ENCODE results near the gene PCDH9. TPM values are rescaled to one million over a fixed set of nuclear protein-coding genes. Genes with fewer than 3 reads are reported as not detected.

The PCDH9 gene
- total RNA-seq, 1 experiment from 2014 or later = 0.11 TPM

DNA sequence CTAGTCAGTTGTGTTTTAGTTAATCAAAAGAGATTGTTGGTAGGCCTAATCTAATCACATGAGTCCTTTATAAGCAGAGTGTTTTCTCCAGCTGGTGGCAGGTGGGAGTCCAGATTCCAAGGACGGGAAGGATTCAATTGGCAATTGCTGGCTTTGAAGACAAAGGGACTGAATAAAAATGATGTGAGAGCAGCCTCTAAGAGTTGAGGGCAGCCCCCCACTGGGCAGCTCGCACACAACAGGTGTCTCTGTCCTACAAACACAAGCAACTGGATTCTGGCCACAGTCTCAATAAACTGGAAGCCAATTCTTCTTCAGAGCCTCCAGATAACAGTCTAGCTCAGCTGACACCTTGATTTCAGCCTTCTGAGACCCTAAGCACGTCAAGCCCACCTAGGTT, 915.2 kb downstream of the PCDH9 start:
- TF ChIP-seq, protein P1, sequence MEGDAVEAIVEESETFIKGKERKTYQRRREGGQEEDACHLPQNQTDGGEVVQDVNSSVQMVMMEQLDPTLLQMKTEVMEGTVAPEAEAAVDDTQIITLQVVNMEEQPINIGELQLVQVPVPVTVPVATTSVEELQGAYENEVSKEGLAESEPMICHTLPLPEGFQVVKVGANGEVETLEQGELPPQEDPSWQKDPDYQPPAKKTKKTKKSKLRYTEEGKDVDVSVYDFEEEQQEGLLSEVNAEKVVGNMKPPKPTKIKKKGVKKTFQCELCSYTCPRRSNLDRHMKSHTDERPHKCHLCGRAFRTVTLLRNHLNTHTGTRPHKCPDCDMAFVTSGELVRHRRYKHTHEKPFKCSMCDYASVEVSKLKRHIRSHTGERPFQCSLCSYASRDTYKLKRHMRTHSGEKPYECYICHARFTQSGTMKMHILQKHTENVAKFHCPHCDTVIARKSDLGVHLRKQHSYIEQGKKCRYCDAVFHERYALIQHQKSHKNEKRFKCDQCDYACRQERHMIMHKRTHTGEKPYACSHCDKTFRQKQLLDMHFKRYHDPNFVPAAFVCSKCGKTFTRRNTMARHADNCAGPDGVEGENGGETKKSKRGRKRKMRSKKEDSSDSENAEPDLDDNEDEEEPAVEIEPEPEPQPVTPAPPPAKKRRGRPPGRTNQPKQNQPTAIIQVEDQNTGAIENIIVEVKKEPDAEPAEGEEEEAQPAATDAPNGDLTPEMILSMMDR (IDR thresholded peaks at IDR 0.05; ENCODE audit: insufficient read depth in 1 of 2, low read depth in 1 of 2, low read length in 1 of 2, severe bottlenecking in 1 of 2, unreplicated experiment in 1 of 2) = no peak
- Mint-ChIP-seq H3K27me3 (ENCODE audit: insufficient read depth, unreplicated experiment) (no peaks in the 10 kb centered on the region), H3K36me3 (ENCODE audit: insufficient read depth, unreplicated experiment) (no peaks in the 10 kb centered on the region), H3K4me3 (ENCODE audit: unreplicated experiment) (no peak overlapping the region), H3K9me3 (ENCODE audit: unreplicated experiment) (no peaks in the 10 kb centered on the region), H3K4me1 (ENCODE audit: low read depth, unreplicated experiment) (no peaks in the 10 kb centered on the region), H3K27ac (ENCODE audit: unreplicated experiment) (no peak overlapping the region)
- CTCF ChIA-PET = no interaction called here
- no TSS peak for BruUV-seq (replicated peaks)
- no peak overlapping the region for H3K4me3 ChIP-seq (ENCODE audit: low read depth, low read length)
- no peaks in the 10 kb centered on the region; the same call in 1 of the 2 replicates for H3K9me3 ChIP-seq
- POLR2A ChIA-PET = no interaction called here
- H3K36me3 ChIP-seq (ENCODE audit: control insufficient read depth, insufficient read depth, low read length) = no peaks in the 10 kb centered on the region
- intact Hi-C loops (cut with micrococcal nuclease; ENCODE audit: unreplicated experiment) = no loop called here
- no peak for DNase-seq
- H3K4me1 ChIP-seq = no peaks in the 10 kb centered on the region
- H3K27me3 ChIP-seq (replicated peaks; ENCODE audit: control insufficient read depth, insufficient read depth, low read length) = no peaks in the 10 kb centered on the region

DNA sequence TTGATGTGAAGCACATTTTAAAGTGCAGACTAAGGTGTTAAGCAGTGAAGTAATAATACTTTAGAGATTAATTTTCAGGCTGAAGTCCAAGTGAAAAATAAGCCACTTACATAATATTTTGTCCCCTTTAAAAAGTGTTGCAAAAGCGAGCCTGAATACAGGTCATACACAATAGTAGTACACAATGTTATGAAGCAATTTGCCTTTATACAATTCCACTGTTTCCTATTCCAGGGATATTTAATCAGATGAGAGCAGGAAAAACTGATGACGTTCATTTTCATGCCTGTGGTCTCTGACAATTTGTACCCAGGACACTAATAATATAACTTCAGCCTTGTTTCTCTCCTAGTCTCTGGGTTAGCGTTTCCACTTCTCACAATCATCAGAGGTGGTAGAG, 916.7 kb downstream of the PCDH9 start:
- Histone ChIP-seq H3K4me3 (ENCODE audit: low read depth, low read length) (no peak overlapping the region), H3K27me3 (replicated peaks; ENCODE audit: control insufficient read depth, insufficient read depth, low read length) (no peaks in the 10 kb centered on the region), H3K36me3 (ENCODE audit: control insufficient read depth, insufficient read depth, low read length) (no peaks in the 10 kb centered on the region), H3K4me1 (no peaks in the 10 kb centered on the region), H3K9me3 (no peaks in the 10 kb centered on the region)
- no peak for DNase-seq
- Mint-ChIP-seq H3K36me3 (ENCODE audit: insufficient read depth, unreplicated experiment) (no peaks in the 10 kb centered on the region), H3K27ac (ENCODE audit: unreplicated experiment) (no peak overlapping the region), H3K4me3 (ENCODE audit: unreplicated experiment) (no peak overlapping the region), H3K9me3 (ENCODE audit: unreplicated experiment) (no peaks in the 10 kb centered on the region), H3K27me3 (ENCODE audit: insufficient read depth, unreplicated experiment) (no peaks in the 10 kb centered on the region), H3K4me1 (ENCODE audit: low read depth, unreplicated experiment) (no peaks in the 10 kb centered on the region)
- BruUV-seq (replicated peaks) = no TSS peak
- TF ChIP-seq, protein P1 (IDR thresholded peaks at IDR 0.05; ENCODE audit: insufficient read depth in 1 of 2, low read depth in 1 of 2, low read length in 1 of 2, severe bottlenecking in 1 of 2, unreplicated experiment in 1 of 2) = no peak
- POLR2A ChIA-PET = no interaction called here
- CTCF ChIA-PET = no interaction called here
- intact Hi-C loops (cut with micrococcal nuclease; ENCODE audit: unreplicated experiment) = no loop called here

DNA sequence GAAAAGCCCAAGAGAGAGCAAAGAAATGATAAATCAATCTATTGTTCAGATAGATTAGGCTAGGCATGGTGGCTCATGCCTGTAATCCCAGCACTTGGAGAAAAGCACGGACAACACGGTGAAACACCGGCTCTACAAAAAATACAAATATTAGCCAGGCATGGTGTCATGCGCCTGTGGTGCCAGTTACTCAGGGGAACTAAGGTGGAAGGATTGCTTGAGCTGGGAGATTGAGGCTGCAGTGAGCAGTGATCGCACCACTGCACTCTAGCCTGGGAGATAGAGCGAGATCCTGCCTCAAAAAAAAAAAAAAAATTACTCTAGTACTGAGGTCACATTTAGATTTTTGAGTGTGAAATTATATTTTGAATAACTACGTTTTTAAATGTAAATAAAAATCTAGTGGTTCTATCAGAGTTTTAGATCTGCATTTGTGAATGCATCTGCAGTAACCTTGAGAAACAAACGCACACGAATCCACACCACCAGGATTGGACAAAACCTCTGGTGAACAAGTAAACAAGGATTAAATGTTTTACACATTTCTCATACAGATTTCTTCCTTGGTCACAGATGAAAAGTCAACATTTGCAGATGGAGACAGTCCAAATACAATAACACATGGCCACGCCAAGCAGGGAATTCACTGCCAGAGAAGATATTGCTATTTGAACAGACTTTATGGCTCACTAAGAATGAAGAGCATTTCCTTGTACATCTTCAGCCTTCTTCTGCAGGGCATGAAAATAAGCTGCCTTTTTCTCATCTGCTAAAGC, 917.6 kb downstream of the PCDH9 start:
- Histone ChIP-seq H3K9me3 (no peaks in the 10 kb centered on the region), H3K27me3 (replicated peaks; ENCODE audit: control insufficient read depth, insufficient read depth, low read length) (no peaks in the 10 kb centered on the region), H3K36me3 (ENCODE audit: control insufficient read depth, insufficient read depth, low read length) (no peaks in the 10 kb centered on the region), H3K4me1 (no peaks in the 10 kb centered on the region), H3K4me3 (ENCODE audit: low read depth, low read length) (no peak overlapping the region)
- CTCF ChIA-PET = no interaction called here
- DNase-seq = peak; percentile 8 to 30
- TF ChIP-seq, protein P1 (IDR thresholded peaks at IDR 0.05; ENCODE audit: insufficient read depth in 1 of 2, low read depth in 1 of 2, low read length in 1 of 2, severe bottlenecking in 1 of 2, unreplicated experiment in 1 of 2) = no peak
- no peaks in the 10 kb centered on the region for H3K36me3 Mint-ChIP-seq (ENCODE audit: insufficient read depth, unreplicated experiment)
- BruUV-seq (replicated peaks) = no TSS peak
- no peak overlapping the region for H3K27ac Mint-ChIP-seq (ENCODE audit: unreplicated experiment)
- H3K27me3 Mint-ChIP-seq (ENCODE audit: insufficient read depth, unreplicated experiment) = no peaks in the 10 kb centered on the region
- POLR2A ChIA-PET = no interaction called here
- no peaks in the 10 kb centered on the region for H3K4me1 Mint-ChIP-seq (ENCODE audit: low read depth, unreplicated experiment)
- H3K9me3 Mint-ChIP-seq (ENCODE audit: unreplicated experiment) = no peaks in the 10 kb centered on the region
- H3K4me3 Mint-ChIP-seq (ENCODE audit: unreplicated experiment) = no peak overlapping the region
- intact Hi-C loops (cut with micrococcal nuclease; ENCODE audit: unreplicated experiment) = no loop called here

Data from Caco-2 (cell line).